PC-3 (cell line): ENCODE results near the gene NPEPPS. TPM values are rescaled to one million over a fixed set of nuclear protein-coding genes. Genes with fewer than 3 reads are reported as not detected.

Experiments used
- ATAC-seq: fragments of 200-7000 bp; cut with Tn5 transposase; 2 replicates; pipeline ENCODE4 v1.9.1; 2020; ENCODE audit warnings: mild to moderate bottlenecking, moderate library complexity
- BruUV-seq: library from RNA; stranded (reverse); fragments of 400-500 nt; replicated peaks from 2 replicates; lab custom pipeline; 2021; lab: Mats Ljungman, UMichigan
- CTCF ChIA-PET: fragments of 300-600 bp; sonication (Branson Sonifier 250); formaldehyde crosslinking; loops from one replicate; lab custom pipeline; 2022; ENCODE audit warnings: antibody characterized with exemption; lab: Charles Lee
- POLR2A ChIA-PET: fragments of 300-600 bp; sonication (Branson Sonifier 250); formaldehyde crosslinking; loops from one replicate; lab custom pipeline; 2022; ENCODE audit warnings: antibody characterized with exemption; ENCODE audit not compliant: unreplicated experiment; lab: Charles Lee
- DNase-seq: peaks from one replicate; pipeline ENCODE4 v3.0.0-alpha.2; 2015
- H2AFZ ChIP-seq: fragments of 300-600 bp; sonication (generic); 2 replicates; pipeline ENCODE4 v1.6.0; 2016; ENCODE audit warnings: antibody characterized with exemption, low read length
- H3F3A ChIP-seq: fragments of 300-600 bp; sonication (generic); one replicate; pipeline ENCODE4 v1.6.0; 2017; ENCODE audit warnings: antibody characterized with exemption, low read length, control low read depth, mild to moderate bottlenecking; ENCODE audit not compliant: unreplicated experiment
- H3K27ac ChIP-seq: fragments of 300-600 bp; sonication (generic); 2 replicates; pipeline ENCODE4 v1.5.1; 2016; ENCODE audit warnings: mild to moderate bottlenecking, low read length
- H3K27me3 ChIP-seq: fragments of 300-600 bp; sonication (generic); 2 replicates; pipeline ENCODE4 v1.6.1; 2016; ENCODE audit warnings: low read length, mixed read lengths
- H3K36me3 ChIP-seq: fragments of 300-600 bp; sonication (generic); 2 replicates; pipeline ENCODE4 v1.6.1; 2016; ENCODE audit warnings: low read depth, mixed run types, low read length, mixed read lengths
- H3K4me1 ChIP-seq: fragments of 300-600 bp; sonication (generic); 2 replicates; pipeline ENCODE4 v1.5.1; 2016; ENCODE audit warnings: low read length; ENCODE audit not compliant: insufficient read depth
- H3K4me2 ChIP-seq: fragments of 300-600 bp; sonication (generic); 2 replicates; pipeline ENCODE4 v1.6.0; 2016; ENCODE audit warnings: low read length
- H3K4me3 ChIP-seq: fragments of 300-600 bp; sonication (generic); 2 replicates; pipeline ENCODE4 v1.5.1; 2016; ENCODE audit warnings: mild to moderate bottlenecking, low read length, mixed read lengths
- H3K79me2 ChIP-seq: fragments of 300-600 bp; sonication (generic); 2 replicates; pipeline ENCODE4 v1.6.1; 2017; ENCODE audit warnings: low read length, mixed read lengths
- H3K9ac ChIP-seq: fragments of 300-600 bp; sonication (generic); 2 replicates; pipeline ENCODE4 v1.6.0; 2016; ENCODE audit warnings: mild to moderate bottlenecking, low read length
- H3K9me2 ChIP-seq: fragments of 300-600 bp; sonication (generic); replicated peaks from 2 replicates; pipeline ENCODE4 v1.6.1; 2016; ENCODE audit warnings: mixed run types, low read length, mixed read lengths
- H3K9me3 ChIP-seq: fragments of 300-600 bp; sonication (generic); 2 replicates; pipeline ENCODE4 v1.6.1; 2016; ENCODE audit warnings: low read length, mixed read lengths
- H4K20me1 ChIP-seq: fragments of 300-600 bp; sonication (generic); 2 replicates; pipeline ENCODE4 v1.6.1; 2016; ENCODE audit warnings: low read length, mixed read lengths
- CTCF ChIP-seq: fragments of 300-600 bp; sonication (generic); conservative IDR thresholded peaks from 2 replicates; pipeline ENCODE4 v1.5.1; 2017; ENCODE audit warnings: antibody characterized with exemption, low read depth, mild to moderate bottlenecking, low read length
- EZH2 ChIP-seq: fragments of 300-600 bp; sonication (generic); IDR thresholded peaks from one replicate; pipeline ENCODE4 v1.6.1; 2017; ENCODE audit warnings: antibody characterized with exemption, mild to moderate bottlenecking, low read length; ENCODE audit not compliant: unreplicated experiment
- EZH2phosphoT487 ChIP-seq: fragments of 300-600 bp; sonication (generic); IDR thresholded peaks from 2 replicates; pipeline ENCODE4 v1.6.1; 2018; ENCODE audit warnings: mild to moderate bottlenecking, antibody characterized with exemption, low read length, borderline replicate concordance
- intact Hi-C: fragments of 100-400 bp; cut with micrococcal nuclease; formaldehyde crosslinking; loops from 2 replicates; pipeline ENCODE4 v1.9.0; 2023
- total RNA-seq: library from RNA; depleted of rRNA; stranded (reverse); fragments of >200 nt; gene quantifications from 2 replicates; pipeline ENCODE4 v1.2.3, GENCODE V29; 2014

NPEPPS gene
- total RNA-seq, 1 experiment from 2014 or later = 112 TPM

- no peaks in the 10 kb centered on the region for H3K9me2 ChIP-seq
- no peaks in the 10 kb centered on the region for H3K4me1 ChIP-seq
- no peak overlapping the region for H3K27ac ChIP-seq
- CTCF ChIA-PET = no interaction called here
- ATAC-seq (no peak), DNase-seq (no peak)
- BruUV-seq = TSS peak; percentile 11
- H4K20me1 ChIP-seq = no peaks in the 10 kb centered on the region
- H3F3A ChIP-seq = no peaks in the 10 kb centered on the region
- intact Hi-C loops = no loop called here
- TF ChIP-seq CTCF (no peak), EZH2phosphoT487 (no peak), EZH2 (no peak)
- H2AFZ ChIP-seq = no peak overlapping the region
- H3K9ac ChIP-seq = no peak overlapping the region
- no peaks in the 10 kb centered on the region for H3K9me3 ChIP-seq
- no peaks in the 10 kb centered on the region for H3K27me3 ChIP-seq
- H3K36me3 ChIP-seq = no peaks in the 10 kb centered on the region
- H3K4me3 ChIP-seq = no peak overlapping the region
- H3K79me2 ChIP-seq = no peaks in the 10 kb centered on the region
- POLR2A ChIA-PET = no interaction called here
- no peak overlapping the region for H3K4me2 ChIP-seq
These were observed 105.5 kb downstream of the NPEPPS start for GRCh38 chr17:47636273-47637030.

- Histone ChIP-seq H3K27me3 (no peaks in the 10 kb centered on the region), H3F3A (no peaks in the 10 kb centered on the region), H3K4me3 (no peak overlapping the region), H3K9me3 (no peaks in the 10 kb centered on the region), H4K20me1 (no peaks in the 10 kb centered on the region), H3K27ac (no peak overlapping the region), H3K36me3 (no peaks in the 10 kb centered on the region), H3K4me1 (no peaks in the 10 kb centered on the region), H3K9me2 (no peaks in the 10 kb centered on the region), H3K4me2 (no peak overlapping the region), H2AFZ (no peak overlapping the region), H3K79me2 (no peaks in the 10 kb centered on the region), H3K9ac (no peak overlapping the region)
- no peak for ATAC-seq
- DNase-seq = no peak
- intact Hi-C loops = no loop called here
- ChIA-PET POLR2A (no interaction called here), CTCF (interaction anchor here (0.7 kb wide), 1 partner anchor 250 kb away, joined by 3 read pairs; no protein-coding TSS in a partner anchor)
- TF ChIP-seq CTCF (no peak), EZH2phosphoT487 (no peak), EZH2 (no peak)
- no TSS peak for BruUV-seq
These were observed 108.0 kb downstream of the NPEPPS start for GRCh38 chr17:47638903-47639302.

- Histone ChIP-seq H3K4me3 (no peak overlapping the region), H3K27me3 (no peaks in the 10 kb centered on the region), H2AFZ (no peak overlapping the region), H3K9ac (no peak overlapping the region), H3K4me2 (no peak overlapping the region), H3F3A (no peaks in the 10 kb centered on the region), H3K27ac (no peak overlapping the region), H4K20me1 (no peaks in the 10 kb centered on the region), H3K9me3 (no peaks in the 10 kb centered on the region), H3K79me2 (no peaks in the 10 kb centered on the region), H3K4me1 (no peaks in the 10 kb centered on the region), H3K36me3 (no peaks in the 10 kb centered on the region), H3K9me2 (no peaks in the 10 kb centered on the region)
- no peak for DNase-seq
- ATAC-seq = no peak
- TF ChIP-seq CTCF (no peak), EZH2 (no peak), EZH2phosphoT487 (no peak)
- POLR2A ChIA-PET = no interaction called here
- intact Hi-C loops = loop anchor here (10.0 kb wide), 1 partner anchor 305 kb away; no protein-coding TSS in a partner anchor
- no TSS peak for BruUV-seq
- CTCF ChIA-PET = no interaction called here
These were observed 109.2 kb downstream of the NPEPPS start for GRCh38 chr17:47640076-47640475.
